GM23338 (cell line): ENCODE measurements around the gene RXFP1. TPM values are rescaled to one million over a fixed set of nuclear protein-coding genes. Genes with fewer than 3 reads are reported as not detected.

Source experiments
- ATAC-seq: fragments of 200-7000 bp; cut with Tn5 transposase; 3 replicates; pipeline ENCODE4 v1.9.1; 2020
- DNase-seq: peaks from one replicate; pipeline ENCODE4 v3.0.0-alpha.2; 2015; ENCODE audit warnings: low spot score
- H2AFZ ChIP-seq: fragments of 200-600 bp; sonication (generic); 2 replicates; pipeline ENCODE4 v1.8.0; 2016; ENCODE audit warnings: antibody characterized with exemption, mild to moderate bottlenecking, moderate library complexity
- H3F3A ChIP-seq: fragments of 200-600 bp; sonication (generic); replicated peaks from 2 replicates; pipeline ENCODE4 v1.8.0; 2017; ENCODE audit warnings: antibody characterized with exemption, mixed run types, low read depth
- H3K27ac ChIP-seq: fragments of 200-600 bp; sonication (generic); 2 replicates; pipeline ENCODE4 v1.6.1; 2016; ENCODE audit warnings: low read depth
- H3K27me3 ChIP-seq: fragments of 200-600 bp; sonication (generic); 2 replicates; pipeline ENCODE4 v1.8.0; 2016; ENCODE audit warnings: mild to moderate bottlenecking, mixed run types, moderate library complexity; ENCODE audit not compliant: insufficient read depth
- H3K36me3 ChIP-seq: fragments of 200-600 bp; sonication (generic); 2 replicates; pipeline ENCODE4 v1.8.0; 2016; ENCODE audit warnings: mild to moderate bottlenecking; ENCODE audit not compliant: insufficient read depth
- H3K4me1 ChIP-seq: fragments of 200-600 bp; sonication (generic); 2 replicates; pipeline ENCODE4 v1.8.0; 2016; ENCODE audit warnings: mild to moderate bottlenecking, moderate library complexity; ENCODE audit not compliant: insufficient read depth
- H3K4me2 ChIP-seq: fragments of 200-600 bp; sonication (generic); 2 replicates; pipeline ENCODE4 v1.7.1; 2017; ENCODE audit warnings: mixed run types
- H3K4me3 ChIP-seq: fragments of 200-600 bp; sonication (generic); 2 replicates; pipeline ENCODE4 v1.6.1; 2016; ENCODE audit warnings: mixed run types
- H3K79me2 ChIP-seq: fragments of 200-600 bp; sonication (generic); replicated peaks from 2 replicates; pipeline ENCODE4 v1.8.0; 2017; ENCODE audit warnings: mild to moderate bottlenecking; ENCODE audit not compliant: insufficient read depth
- H3K9me2 ChIP-seq: fragments of 200-600 bp; sonication (generic); 2 replicates; pipeline ENCODE4 v1.8.0; 2017; ENCODE audit not compliant: insufficient read depth
- H4K20me1 ChIP-seq: fragments of 200-600 bp; sonication (generic); replicated peaks from 2 replicates; pipeline ENCODE4 v1.8.0; 2017; ENCODE audit warnings: mild to moderate bottlenecking; ENCODE audit not compliant: insufficient read depth
- H3K27ac Mint-ChIP-seq: 2 replicates; pipeline ENCODE4 v1.8.0; 2020; ENCODE audit warnings: inconsistent platforms, mild to moderate bottlenecking, moderate library complexity, mixed read lengths
- H3K27me3 Mint-ChIP-seq: 3 replicates; pipeline ENCODE4 v1.8.0; 2022; ENCODE audit warnings: low read depth, mild to moderate bottlenecking, moderate library complexity, mixed read lengths, inconsistent platforms; ENCODE audit not compliant: insufficient read depth, poor library complexity
- H3K36me3 Mint-ChIP-seq: 3 replicates; pipeline ENCODE4 v1.8.0; 2021; ENCODE audit warnings: low read depth, mild to moderate bottlenecking, inconsistent platforms, moderate library complexity, mixed read lengths
- H3K4me1 Mint-ChIP-seq: 3 replicates; pipeline ENCODE4 v1.8.0; 2020; ENCODE audit warnings: mild to moderate bottlenecking, inconsistent platforms, mixed read lengths
- H3K4me3 Mint-ChIP-seq: 3 replicates; pipeline ENCODE4 v1.8.0; 2021; ENCODE audit warnings: moderate library complexity, mild to moderate bottlenecking, inconsistent platforms, mixed read lengths
- H3K9me3 Mint-ChIP-seq: 3 replicates; pipeline ENCODE4 v1.8.0; 2020; ENCODE audit warnings: moderate library complexity, mild to moderate bottlenecking, inconsistent platforms, mixed read lengths
- CTCF ChIP-seq, 2 experiments: fragments of 200-600 bp in 1 of 2; sonication (generic) in 1 of 2; conservative IDR thresholded peaks; 2 replicates each; pipeline versions ENCODE4 v1.5.1 to v1.6.1; 2016 to 2017; ENCODE audit warnings: antibody characterized with exemption in 2 of 2, low read depth in 2 of 2, mild to moderate bottlenecking in 2 of 2, moderate library complexity in 1 of 2
- ETS1 ChIP-seq: IDR thresholded peaks from 2 replicates; pipeline ENCODE4 v1.6.1; 2016; ENCODE audit warnings: antibody characterized with exemption
- JUNB ChIP-seq: IDR thresholded peaks from one replicate; pipeline ENCODE4 v1.6.1; 2016; ENCODE audit warnings: antibody characterized with exemption; ENCODE audit not compliant: unreplicated experiment
- NANOG ChIP-seq: IDR thresholded peaks from 2 replicates; pipeline ENCODE4 v1.6.1; 2016; ENCODE audit warnings: antibody characterized with exemption, borderline replicate concordance
- ZNF114 ChIP-seq: fragments of 250-450 bp; sonication (Bioruptor Pico); IDR thresholded peaks from 2 replicates; pipeline ENCODE4 v1.5.0; 2020; ENCODE audit warnings: mild to moderate bottlenecking, moderate library complexity
- ZNF331 ChIP-seq: fragments of 250-450 bp; sonication (Bioruptor Pico); IDR thresholded peaks from 2 replicates; pipeline ENCODE4 v1.5.0; 2020; ENCODE audit warnings: low read depth, mild to moderate bottlenecking, moderate library complexity
- polyA plus RNA-seq: library from polyadenylated mRNA; unstranded; fragments of >200 nt; fragmentation: Nextera tagmentation; extraction: Ambion mirVana; gene quantifications from 2 replicates; pipeline ENCODE4 v1.2.1, GENCODE V29; 2016
- total RNA-seq: library from RNA; depleted of rRNA; stranded (reverse); fragments of >200 nt; shearing (Covaris generic); gene quantifications from 2 replicates; pipeline ENCODE4 v1.2.3, GENCODE V29; 2014
- TF ChIP-seq, protein P1 (sequence below): IDR thresholded peaks from one replicate; pipeline ENCODE4 v1.6.1; 2018; ENCODE audit warnings: antibody characterized with exemption; ENCODE audit not compliant: unreplicated experiment

The RXFP1 gene
- total and polyA plus RNA-seq, 2 experiments from 2014 or later: 0.63 TPM; not detected in 1

DNA sequence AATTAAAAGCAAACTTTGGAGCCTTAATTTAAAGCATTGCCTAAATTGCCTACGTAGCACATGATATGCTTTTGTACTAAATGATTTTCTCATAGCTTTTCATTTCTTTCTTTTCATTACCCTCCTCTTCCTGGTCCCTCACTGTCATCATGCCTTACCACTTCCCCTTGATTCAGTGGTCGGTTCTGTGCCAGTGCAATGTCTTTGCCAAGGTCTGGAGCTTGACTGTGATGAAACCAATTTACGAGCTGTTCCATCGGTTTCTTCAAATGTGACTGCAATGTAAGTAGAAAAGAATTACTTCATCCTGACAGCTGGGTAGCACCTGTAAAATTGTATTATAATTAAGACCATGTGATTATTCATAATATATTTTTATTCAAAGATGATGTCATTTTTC, 77.5 kb downstream of the RXFP1 start:
- no peak for ATAC-seq
- TF ChIP-seq, protein P1, sequence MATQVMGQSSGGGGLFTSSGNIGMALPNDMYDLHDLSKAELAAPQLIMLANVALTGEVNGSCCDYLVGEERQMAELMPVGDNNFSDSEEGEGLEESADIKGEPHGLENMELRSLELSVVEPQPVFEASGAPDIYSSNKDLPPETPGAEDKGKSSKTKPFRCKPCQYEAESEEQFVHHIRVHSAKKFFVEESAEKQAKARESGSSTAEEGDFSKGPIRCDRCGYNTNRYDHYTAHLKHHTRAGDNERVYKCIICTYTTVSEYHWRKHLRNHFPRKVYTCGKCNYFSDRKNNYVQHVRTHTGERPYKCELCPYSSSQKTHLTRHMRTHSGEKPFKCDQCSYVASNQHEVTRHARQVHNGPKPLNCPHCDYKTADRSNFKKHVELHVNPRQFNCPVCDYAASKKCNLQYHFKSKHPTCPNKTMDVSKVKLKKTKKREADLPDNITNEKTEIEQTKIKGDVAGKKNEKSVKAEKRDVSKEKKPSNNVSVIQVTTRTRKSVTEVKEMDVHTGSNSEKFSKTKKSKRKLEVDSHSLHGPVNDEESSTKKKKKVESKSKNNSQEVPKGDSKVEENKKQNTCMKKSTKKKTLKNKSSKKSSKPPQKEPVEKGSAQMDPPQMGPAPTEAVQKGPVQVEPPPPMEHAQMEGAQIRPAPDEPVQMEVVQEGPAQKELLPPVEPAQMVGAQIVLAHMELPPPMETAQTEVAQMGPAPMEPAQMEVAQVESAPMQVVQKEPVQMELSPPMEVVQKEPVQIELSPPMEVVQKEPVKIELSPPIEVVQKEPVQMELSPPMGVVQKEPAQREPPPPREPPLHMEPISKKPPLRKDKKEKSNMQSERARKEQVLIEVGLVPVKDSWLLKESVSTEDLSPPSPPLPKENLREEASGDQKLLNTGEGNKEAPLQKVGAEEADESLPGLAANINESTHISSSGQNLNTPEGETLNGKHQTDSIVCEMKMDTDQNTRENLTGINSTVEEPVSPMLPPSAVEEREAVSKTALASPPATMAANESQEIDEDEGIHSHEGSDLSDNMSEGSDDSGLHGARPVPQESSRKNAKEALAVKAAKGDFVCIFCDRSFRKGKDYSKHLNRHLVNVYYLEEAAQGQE: no peak
- TF ChIP-seq NANOG: no peak
- H3K4me3 ChIP-seq: no peak overlapping the region
- H3K27me3 ChIP-seq: no peaks in the 10 kb centered on the region
- no peaks in the 10 kb centered on the region for H3K9me2 ChIP-seq
- H3K79me2 ChIP-seq: no peaks in the 10 kb centered on the region
- no peak overlapping the region for H2AFZ ChIP-seq
- DNase-seq: no peak
- Mint-ChIP-seq H3K27me3 (no peaks in the 10 kb centered on the region), H3K9me3 (no peaks in the 10 kb centered on the region), H3K4me3 (no peak overlapping the region), H3K4me1 (no peaks in the 10 kb centered on the region), H3K27ac (no peak overlapping the region), H3K36me3 (no peaks in the 10 kb centered on the region)
- H3K4me1 ChIP-seq: no peaks in the 10 kb centered on the region
- no peak overlapping the region for H3K27ac ChIP-seq
- no peak overlapping the region for H3K4me2 ChIP-seq
- H4K20me1 ChIP-seq: no peaks in the 10 kb centered on the region
- no peaks in the 10 kb centered on the region for H3K36me3 ChIP-seq
- H3F3A ChIP-seq: no peaks in the 10 kb centered on the region

- no peak for DNase-seq
- no peaks in the 10 kb centered on the region for H4K20me1 ChIP-seq
Measured at GRCh38 chr4:158599765-158600498, 78.2 kb downstream of the RXFP1 start.

More at GRCh38 chr4:158599765-158600498, 78.2 kb downstream of the RXFP1 start:
- Histone ChIP-seq H3F3A (no peaks in the 10 kb centered on the region), H3K36me3 (no peaks in the 10 kb centered on the region), H3K4me2 (no peak overlapping the region), H3K4me3 (no peak overlapping the region), H3K79me2 (no peaks in the 10 kb centered on the region), H3K9me2 (no peaks in the 10 kb centered on the region), H3K4me1 (no peaks in the 10 kb centered on the region), H2AFZ (no peak overlapping the region), H3K27me3 (no peaks in the 10 kb centered on the region), H3K27ac (no peak overlapping the region)
- no peak for ATAC-seq
- TF ChIP-seq ETS1: no peak
- TF ChIP-seq, protein P1: no peak
- TF ChIP-seq CTCF (conservative IDR thresholded peaks at IDR 0.05; ENCODE audit: low read depth in 2 of 2): no peak
- no peak for TF ChIP-seq ZNF114 (CRISPR knock-in tag)
- no peak for TF ChIP-seq JUNB
- TF ChIP-seq ZNF331 (CRISPR knock-in tag): no peak
- Mint-ChIP-seq H3K27me3 (no peaks in the 10 kb centered on the region), H3K27ac (no peak overlapping the region), H3K4me3 (no peak overlapping the region), H3K36me3 (no peaks in the 10 kb centered on the region), H3K4me1 (no peaks in the 10 kb centered on the region), H3K9me3 (no peaks in the 10 kb centered on the region)
